ENCODE results near the gene ARID4B. TPM values are rescaled to one million over a fixed set of nuclear protein-coding genes. Genes with fewer than 3 reads are reported as not detected.

The ARID4B gene
- total and polyA plus RNA-seq, 2 of the 13 experiments (the other 11 are each of a cell fraction or from before 2014, with no cell fraction given), result 9.7 to 24.6 TPM

GRCh38 chr1:235326719-235327558 lies 1.0 kb downstream of the ARID4B start (continued):
- 0 out of 2 replicates have a peak, but pooled peaks have one; percentile 6 for TF ChIP-seq ZNF713 (CRISPR knock-in tag; IDR thresholded peaks at IDR 0.05)
- 0 out of 2 replicates have a peak, but pooled peaks have one; percentile 32 for TF ChIP-seq ZNF784 (CRISPR knock-in tag; IDR thresholded peaks at IDR 0.05; ENCODE audit: borderline replicate concordance)
- TF ChIP-seq HBP1 (CRISPR knock-in tag; IDR thresholded peaks at IDR 0.05; ENCODE audit: low read depth), result no peak
- TF ChIP-seq HHEX (CRISPR knock-in tag; IDR thresholded peaks at IDR 0.05), result no peak
- TF ChIP-seq KAT8 (CRISPR knock-in tag; IDR thresholded peaks at IDR 0.05), result no peak
- no peak for TF ChIP-seq ZNF362 (CRISPR knock-in tag; IDR thresholded peaks at IDR 0.05; ENCODE audit: borderline replicate concordance)
- peak; percentile 11 for TF ChIP-seq ZNF883 (CRISPR knock-in tag; IDR thresholded peaks at IDR 0.05; ENCODE audit: not compliant biosample characterization)
- 0 out of 2 replicates have a peak, but pooled peaks have one; percentile 14 for TF ChIP-seq SNAI1 (CRISPR knock-in tag; IDR thresholded peaks at IDR 0.05; ENCODE audit: borderline replicate concordance)
- peak; percentile 15; the same call in 1 of the 2 replicates for TF ChIP-seq ZBTB38 (CRISPR knock-in tag; IDR thresholded peaks at IDR 0.05)
- TF ChIP-seq ZNF354B (CRISPR knock-in tag; IDR thresholded peaks at IDR 0.05), result no peak
- no peak for TF ChIP-seq HOXD1 (CRISPR knock-in tag; IDR thresholded peaks at IDR 0.05)
- TF ChIP-seq STAT6 (CRISPR knock-in tag; IDR thresholded peaks at IDR 0.05; ENCODE audit: borderline replicate concordance), result no peak
- peak; percentile 26; the same call in 1 of the 2 replicates for TF ChIP-seq ZFP91 (CRISPR knock-in tag; IDR thresholded peaks at IDR 0.05; ENCODE audit: borderline replicate concordance)
- TF ChIP-seq THRA (CRISPR knock-in tag; IDR thresholded peaks at IDR 0.05; ENCODE audit: borderline replicate concordance), result no peak
- TF ChIP-seq DR1 (CRISPR knock-in tag; IDR thresholded peaks at IDR 0.05), result no peak
- no peak for TF ChIP-seq CREB3 (CRISPR knock-in tag; IDR thresholded peaks at IDR 0.05)
- peak; percentile 57 for TF ChIP-seq ZFY (CRISPR knock-in tag; IDR thresholded peaks at IDR 0.05)
- no peak for TF ChIP-seq PHF21A (CRISPR knock-in tag; IDR thresholded peaks at IDR 0.05)

All from HepG2 (cell line).